Sigmoid colon (tissue), 4 donors: ENCODE measurements around the gene NOC4L.

Experiments
- EP300 ChIP-seq, 4 donors: sonication (generic); formaldehyde crosslinking; IDR thresholded peaks; one replicate each; pipeline ENCODE4 v1.6.1; 2017; ENCODE audit warnings: antibody characterized with exemption in 4 of 4
- POLR2AphosphoS5 ChIP-seq, 4 donors: sonication (generic); formaldehyde crosslinking; IDR thresholded peaks; one replicate each; pipeline ENCODE4 v1.6.1; 2017; ENCODE audit warnings: antibody characterized with exemption in 4 of 4
- TF ChIP-seq, protein P1 (sequence below), 4 experiments: fragments of 450-650 bp in 3 of 4; fragments of 200-600 bp in 1 of 4; IDR thresholded peaks; one replicate each; pipeline ENCODE4 v1.5.1; 2016 to 2019; ENCODE audit warnings: antibody characterized with exemption in 4 of 4, mild to moderate bottlenecking in 3 of 4, moderate library complexity in 2 of 4

DNA sequence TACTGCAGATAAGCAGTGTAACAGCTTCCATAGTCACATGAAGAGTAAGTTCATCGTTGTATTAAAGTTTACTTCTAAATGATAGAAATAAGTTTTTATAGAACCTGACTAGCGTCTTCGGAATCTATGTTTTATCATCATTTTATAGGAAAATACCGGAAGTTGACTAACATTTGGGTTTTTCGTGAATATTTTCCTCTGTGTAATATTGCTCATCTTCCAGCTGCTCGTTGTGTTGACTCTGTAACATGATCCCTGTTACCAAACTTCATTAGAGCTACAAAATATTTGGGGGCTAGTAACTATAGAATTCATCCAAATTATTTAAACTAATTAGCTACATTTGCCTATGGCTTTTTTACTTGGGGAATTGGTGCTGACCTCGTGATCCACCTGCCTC is 37.3 kb upstream of the NOC4L start:
- TF ChIP-seq, protein P1, sequence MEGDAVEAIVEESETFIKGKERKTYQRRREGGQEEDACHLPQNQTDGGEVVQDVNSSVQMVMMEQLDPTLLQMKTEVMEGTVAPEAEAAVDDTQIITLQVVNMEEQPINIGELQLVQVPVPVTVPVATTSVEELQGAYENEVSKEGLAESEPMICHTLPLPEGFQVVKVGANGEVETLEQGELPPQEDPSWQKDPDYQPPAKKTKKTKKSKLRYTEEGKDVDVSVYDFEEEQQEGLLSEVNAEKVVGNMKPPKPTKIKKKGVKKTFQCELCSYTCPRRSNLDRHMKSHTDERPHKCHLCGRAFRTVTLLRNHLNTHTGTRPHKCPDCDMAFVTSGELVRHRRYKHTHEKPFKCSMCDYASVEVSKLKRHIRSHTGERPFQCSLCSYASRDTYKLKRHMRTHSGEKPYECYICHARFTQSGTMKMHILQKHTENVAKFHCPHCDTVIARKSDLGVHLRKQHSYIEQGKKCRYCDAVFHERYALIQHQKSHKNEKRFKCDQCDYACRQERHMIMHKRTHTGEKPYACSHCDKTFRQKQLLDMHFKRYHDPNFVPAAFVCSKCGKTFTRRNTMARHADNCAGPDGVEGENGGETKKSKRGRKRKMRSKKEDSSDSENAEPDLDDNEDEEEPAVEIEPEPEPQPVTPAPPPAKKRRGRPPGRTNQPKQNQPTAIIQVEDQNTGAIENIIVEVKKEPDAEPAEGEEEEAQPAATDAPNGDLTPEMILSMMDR (IDR thresholded peaks at IDR 0.05), result no peak
- no peak for TF ChIP-seq POLR2AphosphoS5 (IDR thresholded peaks at IDR 0.05)
- TF ChIP-seq EP300 (IDR thresholded peaks at IDR 0.05), result no peak
